Smooth muscle cell (in vitro differentiated cells): ENCODE results near the gene PRR15. TPM values are rescaled to one million over a fixed set of nuclear protein-coding genes. Genes with fewer than 3 reads are reported as not detected.

Source experiments
- DNase-seq: peaks from one replicate; lab custom pipeline; 2025; ENCODE audit not compliant: unreplicated experiment; lab: John Stamatoyannopoulos, UW
- H2AFZ ChIP-seq: fragments of 200-600 bp; sonication (generic); 2 replicates; pipeline ENCODE4 v1.6.0; 2016; ENCODE audit warnings: antibody characterized with exemption, low read depth, mild to moderate bottlenecking
- H3F3A ChIP-seq: fragments of 200-600 bp; sonication (generic); 2 replicates; pipeline ENCODE4 v1.6.0; 2017; ENCODE audit warnings: antibody characterized with exemption, low read depth
- H3K27ac ChIP-seq: fragments of 200-600 bp; sonication (generic); 2 replicates; pipeline ENCODE4 v1.5.1; 2016; ENCODE audit warnings: low read depth, mild to moderate bottlenecking
- H3K27me3 ChIP-seq: fragments of 200-600 bp; sonication (generic); 2 replicates; pipeline ENCODE4 v1.6.1; 2016; ENCODE audit warnings: low read depth, mild to moderate bottlenecking
- H3K36me3 ChIP-seq: fragments of 200-600 bp; sonication (generic); 2 replicates; pipeline ENCODE4 v1.5.1; 2016; ENCODE audit warnings: low read depth
- H3K4me1 ChIP-seq: fragments of 200-600 bp; sonication (generic); 2 replicates; pipeline ENCODE4 v1.5.1; 2016; ENCODE audit warnings: low read depth
- H3K4me2 ChIP-seq: fragments of 200-600 bp; sonication (generic); 2 replicates; pipeline ENCODE4 v1.6.0; 2016; ENCODE audit warnings: mild to moderate bottlenecking
- H3K4me3 ChIP-seq: fragments of 200-600 bp; sonication (generic); 2 replicates; pipeline ENCODE4 v1.5.1; 2016; ENCODE audit warnings: mild to moderate bottlenecking
- H3K79me2 ChIP-seq: fragments of 200-600 bp; sonication (generic); 2 replicates; pipeline ENCODE4 v1.6.0; 2016; ENCODE audit warnings: low read depth, mild to moderate bottlenecking
- H3K9ac ChIP-seq: fragments of 200-600 bp; sonication (generic); 2 replicates; pipeline ENCODE4 v1.6.0; 2016; ENCODE audit warnings: low read depth
- H3K9me3 ChIP-seq: fragments of 200-600 bp; sonication (generic); replicated peaks from 2 replicates; pipeline ENCODE4 v1.5.1; 2016; ENCODE audit warnings: low read depth
- H4K20me1 ChIP-seq: fragments of 200-600 bp; sonication (generic); 2 replicates; pipeline ENCODE4 v1.6.0; 2016; ENCODE audit warnings: low read depth
- WGBS: methylation state at CpG from one replicate; pipeline ENCODE4 v1.1.7; 2016; ENCODE audit warnings: low lambda C conversion rate; 5-methylcytosine and 5-hydroxymethylcytosine counted together
- polyA plus RNA-seq: library from polyadenylated mRNA; unstranded; fragments of >200 nt; fragmentation: Nextera tagmentation; extraction: Ambion mirVana; gene quantifications from 2 replicates; pipeline ENCODE4 v1.2.1, GENCODE V29; 2016
- total RNA-seq: library from RNA; depleted of rRNA; stranded (reverse); fragments of >200 nt; gene quantifications from 2 replicates; pipeline ENCODE4 v1.2.3, GENCODE V29; 2014
- TF ChIP-seq, protein P1 (sequence below): fragments of 200-600 bp; sonication (generic); IDR thresholded peaks from 2 replicates; pipeline ENCODE4 v1.5.1; 2017; ENCODE audit warnings: borderline replicate concordance, mild to moderate bottlenecking, antibody characterized with exemption; ENCODE audit not compliant: insufficient read depth, poor library complexity, severe bottlenecking

Gene PRR15
- total and polyA plus RNA-seq, 2 experiments from 2014 or later = 0.96 to 3.8 TPM

DNA sequence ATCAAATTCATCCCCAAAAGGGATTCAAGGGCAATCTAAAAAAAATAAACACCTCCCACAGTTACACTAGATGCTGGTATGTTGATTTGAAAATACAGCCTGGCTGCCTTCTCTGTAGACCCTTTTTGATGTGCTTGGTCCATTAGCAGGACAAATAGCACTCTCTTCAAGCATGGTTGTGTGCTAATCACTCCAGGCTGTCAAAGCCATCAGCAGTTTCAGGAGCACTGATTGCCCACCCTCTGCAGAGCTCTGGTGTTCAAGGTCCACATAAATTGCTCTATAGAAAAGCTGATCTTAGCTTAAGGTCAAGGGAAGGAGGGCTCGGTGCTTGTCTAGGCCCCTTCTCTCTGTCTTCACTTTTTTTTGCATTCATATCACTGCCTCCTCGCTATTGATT, 35.4 kb downstream of the PRR15 start:
- Histone ChIP-seq H3K79me2 (no peaks in the 10 kb centered on the region), H4K20me1 (no peaks in the 10 kb centered on the region), H3K4me2 (no peak overlapping the region), H3K4me3 (no peak overlapping the region), H3K27ac (no peak overlapping the region), H3F3A (no peaks in the 10 kb centered on the region), H3K36me3 (no peaks in the 10 kb centered on the region), H2AFZ (no peak overlapping the region), H3K4me1 (no peaks in the 10 kb centered on the region), H3K9ac (no peak overlapping the region), H3K9me3 (no peaks in the 10 kb centered on the region), H3K27me3 (no peaks in the 10 kb centered on the region)
- 91% methylated on average over 2 of the region's 2 CpGs for WGBS
- TF ChIP-seq, protein P1, sequence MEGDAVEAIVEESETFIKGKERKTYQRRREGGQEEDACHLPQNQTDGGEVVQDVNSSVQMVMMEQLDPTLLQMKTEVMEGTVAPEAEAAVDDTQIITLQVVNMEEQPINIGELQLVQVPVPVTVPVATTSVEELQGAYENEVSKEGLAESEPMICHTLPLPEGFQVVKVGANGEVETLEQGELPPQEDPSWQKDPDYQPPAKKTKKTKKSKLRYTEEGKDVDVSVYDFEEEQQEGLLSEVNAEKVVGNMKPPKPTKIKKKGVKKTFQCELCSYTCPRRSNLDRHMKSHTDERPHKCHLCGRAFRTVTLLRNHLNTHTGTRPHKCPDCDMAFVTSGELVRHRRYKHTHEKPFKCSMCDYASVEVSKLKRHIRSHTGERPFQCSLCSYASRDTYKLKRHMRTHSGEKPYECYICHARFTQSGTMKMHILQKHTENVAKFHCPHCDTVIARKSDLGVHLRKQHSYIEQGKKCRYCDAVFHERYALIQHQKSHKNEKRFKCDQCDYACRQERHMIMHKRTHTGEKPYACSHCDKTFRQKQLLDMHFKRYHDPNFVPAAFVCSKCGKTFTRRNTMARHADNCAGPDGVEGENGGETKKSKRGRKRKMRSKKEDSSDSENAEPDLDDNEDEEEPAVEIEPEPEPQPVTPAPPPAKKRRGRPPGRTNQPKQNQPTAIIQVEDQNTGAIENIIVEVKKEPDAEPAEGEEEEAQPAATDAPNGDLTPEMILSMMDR = no peak
- no peak for DNase-seq

DNA sequence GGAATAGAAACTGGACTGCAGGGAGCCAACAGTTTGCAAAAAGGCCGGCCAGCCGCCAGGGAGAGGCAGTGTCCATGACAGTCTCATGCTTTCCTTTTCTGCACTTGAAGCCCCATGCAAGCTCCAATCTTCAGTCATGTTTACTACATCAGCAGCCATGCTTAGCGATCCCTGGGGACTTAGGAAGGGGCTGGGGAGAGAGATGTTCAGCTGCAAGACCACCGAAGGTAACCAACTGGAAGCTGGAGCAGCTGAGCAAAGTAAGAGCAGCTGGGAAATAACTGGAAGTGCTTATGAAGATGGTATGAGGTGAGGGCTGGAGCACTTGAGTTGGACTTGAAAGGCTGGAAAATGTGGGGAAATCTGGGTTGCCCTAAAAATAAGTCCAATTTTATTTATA, 37.0 kb downstream of the PRR15 start:
- Histone ChIP-seq H3K9me3 (no peaks in the 10 kb centered on the region), H3K36me3 (no peaks in the 10 kb centered on the region), H3K27me3 (no peaks in the 10 kb centered on the region), H3K79me2 (no peaks in the 10 kb centered on the region), H3F3A (no peaks in the 10 kb centered on the region), H2AFZ (no peak overlapping the region), H3K9ac (no peak overlapping the region), H3K4me3 (no peak overlapping the region), H3K4me1 (no peaks in the 10 kb centered on the region), H4K20me1 (no peaks in the 10 kb centered on the region), H3K4me2 (no peak overlapping the region), H3K27ac (no peak overlapping the region)
- TF ChIP-seq, protein P1 = no peak
- 94% methylated on average over 4 of the region's 4 CpGs for WGBS
- DNase-seq = no peak

DNA sequence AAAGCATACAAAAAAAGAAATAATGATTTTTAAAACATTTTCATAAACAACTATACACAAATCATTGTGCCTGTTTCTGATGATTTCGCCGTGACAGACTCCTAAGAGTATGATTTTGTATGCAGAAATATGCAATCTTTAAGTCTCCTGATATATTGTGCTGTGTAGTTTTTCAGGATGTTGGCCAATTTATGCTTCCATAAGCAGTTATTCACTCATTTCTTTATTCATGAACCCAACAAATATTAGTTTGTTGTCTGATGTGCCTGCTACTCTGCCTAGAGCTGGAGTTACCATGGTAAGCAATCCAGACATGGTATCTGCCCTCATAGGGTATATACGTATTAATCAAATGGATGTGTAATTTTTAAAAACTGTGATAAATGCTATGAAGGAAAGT, 40.4 kb downstream of the PRR15 start:
- Histone ChIP-seq H3K36me3 (no peaks in the 10 kb centered on the region), H3K4me3 (no peak overlapping the region), H3K27me3 (no peaks in the 10 kb centered on the region), H3K4me2 (no peak overlapping the region), H2AFZ (no peak overlapping the region), H3K9me3 (no peaks in the 10 kb centered on the region), H4K20me1 (no peaks in the 10 kb centered on the region), H3F3A (no peaks in the 10 kb centered on the region), H3K79me2 (no peaks in the 10 kb centered on the region), H3K27ac (no peak overlapping the region), H3K4me1 (no peaks in the 10 kb centered on the region), H3K9ac (no peak overlapping the region)
- TF ChIP-seq, protein P1 = no peak
- 96% methylated on average over 3 of the region's 3 CpGs for WGBS
- DNase-seq = no peak

DNA sequence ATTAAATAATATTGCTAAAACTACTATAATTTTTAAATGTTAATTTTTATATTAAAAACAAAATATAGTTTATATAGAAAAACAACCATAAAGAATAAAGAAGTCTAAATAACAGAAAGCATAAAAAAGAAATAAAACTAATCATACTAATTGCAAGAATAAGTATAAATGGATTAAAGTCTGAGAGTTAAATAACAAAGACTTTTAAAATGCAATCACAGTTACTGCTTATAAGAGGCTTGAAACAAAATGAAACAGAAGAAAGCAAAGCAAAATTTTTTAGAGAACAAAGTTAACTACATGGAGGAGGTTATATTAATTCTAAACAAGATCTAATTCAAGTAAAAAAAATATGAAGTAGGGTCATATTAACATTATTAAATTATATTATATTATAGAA, 41.1 kb downstream of the PRR15 start:
- Histone ChIP-seq H2AFZ (no peak overlapping the region), H3K4me2 (no peak overlapping the region), H3K4me1 (no peaks in the 10 kb centered on the region), H3K36me3 (no peaks in the 10 kb centered on the region), H3K4me3 (no peak overlapping the region), H3F3A (no peaks in the 10 kb centered on the region), H3K9ac (no peak overlapping the region), H4K20me1 (no peaks in the 10 kb centered on the region), H3K27me3 (no peaks in the 10 kb centered on the region), H3K27ac (no peak overlapping the region), H3K79me2 (no peaks in the 10 kb centered on the region), H3K9me3 (no peaks in the 10 kb centered on the region)
- TF ChIP-seq, protein P1 = no peak
- no peak for DNase-seq
